GM18511 (cell line): Measurements from ENCODE around the gene CBS.
"Not testable (repeated sequence)": the region's sequence is repeated elsewhere in the genome, so short reads cannot be mapped to it uniquely, and the experiment has no call there.

Source experiments
- ATAC-seq: cut with Tn5 transposase; IDR thresholded peaks from one replicate; pipeline ENCODE4 v1.9.1; 2021; ENCODE audit warnings: mild to moderate bottlenecking, moderate library complexity; ENCODE audit not compliant: unreplicated experiment

CBS gene

DNA sequence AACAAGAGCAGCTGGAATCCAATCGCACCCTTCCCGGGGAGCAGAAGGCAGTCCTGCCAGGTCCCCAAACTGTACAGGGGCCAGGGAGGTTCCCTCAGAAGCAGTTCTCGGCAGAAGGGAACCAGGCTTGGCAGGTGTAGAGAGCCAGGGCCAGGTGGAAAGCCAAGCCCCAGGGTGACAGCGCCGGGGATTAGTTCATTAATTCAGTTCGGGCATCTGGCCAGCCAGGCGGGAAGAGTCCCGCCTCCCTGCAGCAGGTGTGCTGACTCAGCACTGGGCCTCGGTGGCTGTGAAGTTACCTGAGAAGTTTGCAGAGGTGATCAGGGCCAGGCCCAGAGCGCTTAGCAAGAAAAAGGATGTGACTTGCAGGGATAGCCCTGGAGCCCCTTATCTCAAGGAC is 6.0 kb downstream of the CBS start:
- not testable (repeated sequence) for ATAC-seq

DNA sequence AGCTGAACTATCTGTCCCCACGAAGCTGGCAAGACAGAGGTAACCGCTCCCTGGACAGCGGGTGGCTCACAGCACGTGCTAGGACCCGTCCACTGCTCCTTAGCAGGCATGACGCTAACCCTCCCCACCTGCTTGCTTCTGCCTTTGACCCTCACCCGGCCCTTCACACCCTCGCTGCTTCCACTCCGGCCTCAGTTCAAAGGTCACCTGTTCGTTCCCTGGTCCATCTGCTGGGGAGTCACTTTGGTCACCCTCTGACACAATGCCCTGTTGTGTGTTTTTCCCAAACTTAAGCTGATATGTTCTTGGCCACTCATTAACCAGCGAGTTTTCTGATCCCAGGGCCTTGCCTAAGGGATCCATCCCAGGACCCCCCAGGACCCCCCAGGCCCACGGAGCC is 7.6 kb downstream of the CBS start:
- ATAC-seq: not testable (repeated sequence)

DNA sequence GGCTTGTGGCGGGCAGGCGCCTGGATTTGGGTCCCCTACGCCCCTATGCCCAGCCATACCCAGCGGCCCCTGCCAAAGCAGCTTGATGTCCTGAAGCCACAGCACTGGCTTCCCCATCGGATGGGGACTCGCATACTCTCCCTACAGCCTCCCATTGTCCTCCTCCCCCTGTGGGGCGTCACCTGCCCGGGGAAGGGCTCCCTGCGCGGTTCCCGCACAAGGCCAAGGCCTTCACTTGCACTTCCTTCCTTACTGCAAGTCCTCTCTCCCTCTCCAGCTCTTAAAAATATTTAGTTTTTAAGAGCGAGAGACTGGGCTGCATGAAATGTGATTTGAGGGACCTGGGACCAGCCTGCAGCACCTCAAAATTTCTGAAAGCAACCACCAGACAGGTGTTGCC is 8.9 kb downstream of the CBS start:
- not testable (repeated sequence) for ATAC-seq

DNA sequence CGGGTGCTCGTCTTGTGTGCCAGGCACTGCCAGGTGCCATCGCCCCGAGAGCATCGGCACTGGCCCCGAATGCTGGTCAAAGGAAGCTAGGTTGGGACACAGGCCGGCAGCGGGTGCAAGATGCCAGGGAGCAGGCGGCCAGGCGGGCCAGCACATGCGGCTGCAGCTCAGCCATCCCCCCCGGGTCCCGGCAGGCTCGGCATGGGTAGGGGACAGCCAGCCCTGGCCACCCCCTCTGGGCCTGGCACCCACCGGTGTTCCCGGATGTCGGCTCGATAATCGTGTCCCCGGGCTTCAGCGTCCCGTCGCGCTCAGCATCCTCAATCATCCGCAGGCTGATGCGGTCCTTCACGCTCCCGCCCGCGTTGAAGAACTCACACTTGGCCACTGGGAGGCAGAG is 9.6 kb downstream of the CBS start:
- ATAC-seq: not testable (repeated sequence)

DNA sequence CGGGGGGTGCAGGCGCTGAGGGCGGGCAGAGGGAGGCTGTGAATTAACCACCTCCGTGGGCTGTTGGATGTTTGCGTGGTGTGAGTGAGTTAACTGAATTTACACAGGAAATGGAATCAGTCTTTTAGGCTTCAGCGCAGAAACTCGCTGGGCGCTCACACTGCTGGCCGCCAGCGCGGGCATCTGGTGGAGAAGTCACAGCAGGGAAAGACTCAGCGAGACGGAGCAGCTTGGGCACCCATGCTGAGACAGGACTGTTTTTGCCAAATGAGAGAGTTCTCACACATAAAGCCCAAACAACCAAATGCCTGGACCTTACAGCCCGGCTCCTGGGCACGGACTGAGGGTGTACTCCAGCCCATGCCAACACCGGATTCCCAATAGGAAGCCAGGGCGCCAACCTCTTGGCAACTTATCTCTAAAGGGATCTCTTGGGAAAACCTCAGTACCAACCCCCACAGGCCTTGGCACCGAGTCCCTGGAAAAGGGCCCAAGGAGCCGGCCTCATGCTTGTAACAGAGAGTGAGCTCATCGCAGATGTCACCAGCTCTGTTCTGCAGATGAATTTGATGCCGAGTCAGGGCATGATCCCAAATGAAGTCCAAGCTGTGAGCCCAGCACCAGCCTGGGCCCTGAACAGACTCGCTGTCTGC is 11.2 kb downstream of the CBS start:
- ATAC-seq: not testable (repeated sequence)

DNA sequence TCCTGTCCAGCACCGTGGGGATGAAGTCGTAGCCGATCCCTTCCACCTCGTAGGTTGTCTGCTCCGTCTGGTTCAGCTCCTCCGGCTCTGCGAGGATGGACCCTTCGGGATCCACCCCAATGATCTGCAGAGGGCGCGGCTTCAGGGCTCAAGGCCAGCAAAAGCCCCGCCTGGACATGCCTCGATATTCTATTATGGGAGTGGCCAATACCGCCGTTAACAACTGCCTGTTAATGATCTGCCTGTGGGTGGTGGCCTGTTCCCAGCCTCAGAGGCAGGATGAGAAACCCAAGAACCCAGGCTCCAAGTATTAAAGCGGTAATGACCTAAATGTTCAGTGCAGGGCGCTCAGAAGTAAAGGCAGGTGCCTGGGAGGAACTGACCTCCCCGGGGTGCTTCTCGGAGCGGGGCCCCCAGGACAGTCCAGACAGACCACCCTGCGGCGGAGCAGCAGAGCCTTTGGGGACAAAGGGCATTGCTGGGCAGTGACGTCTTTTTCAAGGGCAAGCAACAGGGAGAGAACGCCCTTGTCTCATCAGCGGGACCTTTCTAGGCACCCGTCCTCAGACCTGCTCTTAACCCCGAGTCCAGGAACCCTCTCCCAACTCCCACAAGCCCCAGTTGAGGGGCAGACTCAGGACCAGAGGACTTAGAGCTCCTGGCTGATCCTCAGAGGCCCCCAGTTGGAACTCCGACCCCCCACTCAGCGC is 12.5 kb downstream of the CBS start:
- ATAC-seq: not testable (repeated sequence)

DNA sequence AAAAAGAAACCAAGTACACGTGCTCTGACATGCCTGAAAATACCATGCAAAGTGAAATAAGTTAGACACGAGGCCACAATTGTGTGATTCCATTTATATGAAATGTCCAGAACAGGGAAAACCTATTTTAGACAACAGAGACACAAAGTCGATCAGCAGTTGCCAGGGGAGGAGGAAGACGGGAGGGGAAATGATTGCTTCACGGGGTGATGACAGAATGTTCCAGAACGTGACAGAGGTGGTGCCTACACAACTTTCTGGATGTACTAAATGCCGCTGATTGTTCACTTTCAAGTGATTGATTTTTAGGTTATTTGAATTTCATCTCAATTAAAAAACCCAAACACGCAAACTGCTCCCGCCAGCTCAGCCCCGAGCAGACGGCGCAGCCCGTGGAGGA is 22.5 kb downstream of the CBS start:
- ATAC-seq: not testable (repeated sequence)

DNA sequence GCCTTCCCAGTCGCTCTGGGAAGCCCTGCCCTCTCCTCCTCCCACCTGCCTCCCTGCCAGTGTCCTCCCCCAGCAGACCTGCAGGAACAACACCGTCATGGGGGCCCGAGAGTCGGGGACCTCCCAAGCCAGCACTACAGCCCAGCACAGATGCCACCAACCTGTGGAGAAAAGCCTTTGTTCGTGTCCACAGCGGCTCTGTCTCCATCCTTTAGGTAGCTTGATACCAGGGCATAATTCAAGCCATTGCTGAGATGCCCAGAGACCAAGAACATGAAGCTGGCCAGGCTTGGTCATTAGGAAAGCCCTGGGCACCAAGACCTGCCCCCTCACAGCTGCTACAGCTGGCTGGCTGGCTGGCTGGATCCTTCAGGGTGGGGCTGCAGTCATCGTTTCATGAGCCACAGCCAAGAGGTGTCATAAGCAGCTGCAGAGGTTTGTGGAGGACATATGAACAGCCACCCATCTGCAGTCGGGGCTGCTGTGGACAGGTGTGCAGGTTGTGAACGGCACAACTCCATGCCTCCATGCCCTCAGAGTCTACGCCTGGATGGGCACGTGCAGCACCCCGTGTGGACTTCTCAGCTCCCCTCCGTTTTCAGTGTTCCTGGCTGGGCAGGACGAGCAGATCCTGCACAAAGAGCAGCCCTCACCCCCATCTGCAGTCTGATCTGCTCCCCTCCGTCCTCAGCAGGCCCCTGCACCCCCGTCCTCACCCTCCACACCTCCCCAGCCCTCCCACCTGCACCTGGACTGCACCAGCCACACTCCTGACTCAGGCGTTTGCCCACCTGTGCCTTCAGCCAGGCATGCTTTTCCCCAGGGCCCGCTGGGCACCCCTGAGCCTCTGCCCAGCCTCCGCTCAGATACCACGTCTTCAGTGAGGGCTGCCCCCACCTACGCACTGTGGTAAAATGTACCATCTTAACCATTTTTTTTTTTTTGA is 29.5 kb downstream of the CBS start:
- ATAC-seq: not testable (repeated sequence)

DNA sequence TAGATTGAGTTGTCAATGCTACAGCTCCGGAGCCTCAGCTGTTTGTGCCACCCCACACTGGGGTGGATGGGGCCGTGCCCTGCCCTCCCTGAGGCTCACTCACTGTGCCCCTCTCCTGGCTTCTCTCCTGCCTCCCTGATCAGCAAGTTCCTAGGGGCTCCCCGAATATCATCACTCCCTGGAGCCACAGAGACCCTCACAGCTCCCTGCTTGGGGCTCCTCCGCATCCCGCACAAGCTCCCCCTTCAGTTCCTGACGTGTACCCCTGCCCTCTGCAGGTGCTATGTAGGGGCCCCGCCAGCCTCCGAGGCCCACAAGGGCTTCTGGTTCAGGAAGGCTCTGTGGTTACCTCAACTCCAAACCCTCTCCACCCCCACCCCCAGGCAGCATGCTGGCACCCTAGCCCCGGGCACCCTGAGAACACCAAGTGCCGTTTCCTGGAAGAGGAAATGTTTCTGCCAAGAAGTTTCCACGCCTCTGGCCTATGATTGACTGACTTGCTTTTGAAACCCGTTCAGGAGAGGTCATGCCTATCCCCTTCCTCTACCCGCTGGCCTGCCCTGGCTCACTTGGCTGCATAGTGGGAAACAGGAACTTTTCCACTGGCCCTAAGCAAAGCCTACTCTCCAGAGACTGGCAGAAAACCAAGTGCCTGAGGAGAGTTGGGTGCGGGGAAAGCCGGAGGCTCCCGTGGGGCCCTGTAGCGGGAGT is 30.3 kb downstream of the CBS start:
- not testable (repeated sequence) for ATAC-seq

DNA sequence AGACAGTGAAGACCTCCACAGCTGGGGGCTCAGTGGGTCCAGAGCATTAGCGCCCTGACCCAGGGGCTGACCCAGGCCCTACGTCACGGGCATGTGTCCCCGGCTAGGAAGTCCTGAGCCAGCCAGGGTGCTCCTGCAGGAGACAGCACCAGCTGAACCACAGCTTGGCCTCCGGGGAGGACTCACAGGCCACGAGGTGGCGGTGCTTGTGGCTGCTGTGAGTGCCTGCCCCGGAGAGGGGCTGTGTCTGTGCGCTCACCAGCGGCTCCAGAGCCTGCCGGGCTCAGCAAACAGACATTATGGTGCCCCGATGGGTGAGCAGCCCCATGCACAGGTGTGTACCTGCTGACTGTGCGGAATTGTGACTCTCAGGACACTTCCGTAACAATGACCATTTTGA is 31.1 kb downstream of the CBS start:
- ATAC-seq: not testable (repeated sequence)

DNA sequence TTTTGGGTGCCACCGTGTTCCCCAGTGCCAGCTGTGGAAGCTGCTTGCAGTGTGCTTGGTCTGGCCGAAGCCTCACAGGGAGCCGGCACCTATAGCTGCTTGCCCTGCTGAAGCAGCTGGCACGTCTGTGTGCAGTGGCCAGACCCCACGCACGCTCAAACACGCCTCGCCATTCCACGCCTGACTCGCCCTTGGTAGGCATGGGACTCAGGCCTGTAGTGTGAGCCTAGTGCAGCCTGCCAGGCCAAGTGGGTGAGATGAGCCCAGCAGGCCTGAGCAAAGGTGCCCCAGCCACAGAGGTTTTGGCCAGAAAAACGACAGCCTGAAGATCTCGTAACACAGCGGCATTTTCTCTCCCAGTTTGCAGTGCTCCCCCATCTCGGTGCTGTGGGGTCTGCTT is 32.3 kb downstream of the CBS start:
- ATAC-seq: not testable (repeated sequence)

DNA sequence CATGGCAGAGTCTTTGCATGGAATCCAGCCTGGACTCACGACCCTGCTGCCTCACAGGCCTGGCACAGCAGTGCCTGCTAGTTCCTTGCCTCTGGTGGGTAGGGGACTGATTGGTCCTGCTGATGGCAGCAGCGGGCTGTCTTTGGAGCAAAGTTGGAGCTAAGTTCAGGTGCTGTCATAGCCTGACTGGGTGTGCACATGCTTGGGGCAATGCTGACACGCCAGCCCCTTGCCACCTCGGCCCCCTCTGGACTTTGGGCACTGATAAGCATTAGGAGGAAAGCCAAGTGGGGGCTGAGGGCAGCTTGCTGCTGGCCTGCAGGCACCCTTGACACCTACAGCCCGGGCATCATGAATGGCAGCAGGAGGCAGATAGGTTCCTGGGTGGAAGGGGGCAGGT is 33.5 kb downstream of the CBS start:
- not testable (repeated sequence) for ATAC-seq

DNA sequence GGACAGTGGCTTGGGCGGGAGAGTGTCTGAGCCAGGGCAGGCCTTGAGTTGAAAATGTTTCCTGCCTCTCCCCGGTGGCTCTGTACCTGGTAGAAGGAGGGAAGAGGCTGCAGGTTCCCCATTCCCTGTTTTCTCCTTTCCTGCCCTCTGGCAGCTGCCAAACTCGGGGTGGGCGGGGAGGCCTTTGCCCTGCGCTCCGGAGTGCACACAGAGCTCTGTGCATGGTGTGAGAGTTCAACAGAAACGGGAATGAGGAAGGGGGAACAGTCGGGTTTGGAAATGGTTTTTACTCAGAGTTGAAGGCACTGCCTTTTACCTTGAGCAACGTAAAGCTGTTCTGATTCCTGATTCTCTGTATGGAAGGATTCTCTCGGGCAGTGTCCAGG is 37.0 kb downstream of the CBS start:
- not testable (repeated sequence) for ATAC-seq

DNA sequence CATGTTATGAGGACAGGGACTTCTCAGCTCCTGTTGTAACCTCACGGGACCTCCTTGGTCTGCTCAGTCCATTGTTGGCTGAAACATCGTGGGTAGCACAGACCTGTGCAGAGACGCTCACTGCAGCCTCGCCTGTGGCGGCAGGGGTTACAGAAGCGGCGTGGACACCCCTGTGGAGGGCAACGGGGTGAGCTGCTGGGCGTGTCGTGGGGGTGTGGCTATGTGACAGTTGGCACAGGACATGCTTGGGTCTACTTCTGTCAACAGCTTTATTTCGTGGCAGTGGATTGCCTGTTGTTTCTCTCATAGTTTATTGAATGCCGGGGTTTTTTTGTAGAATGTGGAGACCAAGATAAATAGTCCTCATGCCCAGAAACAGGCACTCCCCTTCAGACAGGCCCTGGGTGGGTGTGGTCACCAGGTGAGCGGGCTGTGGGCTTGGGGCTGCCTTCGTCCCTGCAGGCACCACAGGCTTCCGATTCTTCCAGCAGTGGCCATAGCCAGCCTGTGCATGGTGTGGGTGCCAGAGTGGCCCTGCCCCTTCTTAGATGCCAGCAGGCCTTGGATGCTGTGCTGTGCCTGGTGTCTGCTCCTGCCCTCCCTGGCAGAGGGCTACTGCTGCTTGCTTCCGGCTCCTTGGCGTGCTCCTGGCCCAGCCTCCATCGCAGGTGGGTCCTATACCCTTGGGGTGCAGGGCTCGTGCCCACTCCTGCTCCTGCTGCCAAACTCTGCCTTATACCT is 37.5 kb downstream of the CBS start:
- ATAC-seq: not testable (repeated sequence)

DNA sequence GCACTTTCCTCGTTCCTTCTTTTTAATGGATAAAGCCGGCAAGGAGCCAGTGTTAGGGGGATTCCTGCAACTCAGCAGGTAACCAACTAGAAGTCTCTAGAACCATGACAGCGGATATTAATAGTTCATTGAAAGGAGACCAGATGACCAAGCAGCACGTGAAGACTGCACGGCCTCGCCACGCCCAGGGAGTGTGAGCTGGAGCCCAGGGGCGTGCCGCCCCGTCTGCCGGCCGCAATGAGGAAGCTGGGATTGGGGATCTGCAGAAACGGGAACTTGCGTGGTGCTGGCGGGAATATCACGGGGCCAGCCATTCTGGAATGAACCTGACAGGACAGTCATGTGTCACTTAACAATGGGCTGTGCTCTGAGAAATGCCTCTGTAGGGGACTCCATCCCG is 38.7 kb downstream of the CBS start:
- ATAC-seq: not testable (repeated sequence)

DNA sequence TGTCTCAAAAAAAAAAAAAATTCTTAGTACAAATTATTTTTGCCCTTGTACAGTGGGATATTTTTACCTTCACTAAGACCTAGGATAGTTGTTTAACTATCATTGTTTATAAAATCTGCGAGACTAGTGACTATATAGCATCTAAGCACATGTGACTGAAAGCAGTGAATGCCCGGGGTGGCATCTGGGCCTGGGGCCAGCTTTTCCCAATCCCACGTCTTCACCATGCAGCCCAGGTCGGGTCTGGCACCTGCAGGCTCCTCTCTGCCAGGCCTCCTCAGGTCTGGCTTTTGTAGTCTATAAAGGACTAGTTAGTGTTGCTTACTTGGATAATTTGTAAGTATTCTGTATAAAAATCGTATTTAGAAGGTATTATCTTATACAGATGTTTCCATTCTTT is 40.8 kb downstream of the CBS start:
- ATAC-seq: no peak

DNA sequence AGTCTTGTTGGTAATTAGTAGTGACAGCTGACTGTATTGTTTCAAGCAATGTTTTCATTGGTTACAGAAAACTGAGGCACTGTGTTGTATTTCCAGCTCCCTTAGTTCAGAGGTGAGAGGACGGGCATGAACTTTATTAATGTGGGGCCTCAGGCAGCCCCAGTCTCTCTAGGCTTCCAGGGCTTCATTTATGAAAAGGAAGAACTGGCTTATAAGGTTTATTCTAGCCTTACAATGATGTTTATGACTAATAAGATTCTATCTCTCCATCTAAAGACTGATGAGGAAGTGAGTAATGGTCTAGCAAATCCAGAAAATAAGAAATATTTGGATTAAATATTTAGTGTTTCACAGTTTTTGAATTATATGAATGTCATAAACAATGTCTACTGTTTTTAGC is 41.5 kb downstream of the CBS start:
- ATAC-seq: no peak

DNA sequence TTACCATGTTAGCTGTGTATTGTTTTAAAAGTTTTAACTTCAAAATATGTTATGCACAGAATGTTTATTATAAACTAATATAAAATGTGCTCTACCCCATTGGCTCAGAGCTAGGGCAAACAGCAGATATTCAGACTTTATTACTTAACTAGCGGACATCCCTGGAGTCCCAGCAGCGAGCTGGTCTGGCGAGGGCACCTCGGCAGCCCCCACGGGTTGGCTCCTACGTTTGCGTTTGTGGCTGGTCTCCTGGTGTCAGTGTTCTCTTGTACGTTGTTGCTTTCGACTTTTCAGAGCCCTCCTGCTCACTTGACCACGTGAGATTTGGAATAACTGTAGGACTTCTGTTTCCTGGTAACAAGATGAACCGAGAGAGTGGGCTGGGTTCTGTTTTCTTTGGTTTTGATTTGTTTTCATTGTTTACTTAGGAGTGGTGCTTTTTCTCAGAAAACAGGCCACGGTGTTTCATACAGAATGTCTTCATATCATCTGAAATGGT is 44.5 kb downstream of the CBS start:
- no peak for ATAC-seq

DNA sequence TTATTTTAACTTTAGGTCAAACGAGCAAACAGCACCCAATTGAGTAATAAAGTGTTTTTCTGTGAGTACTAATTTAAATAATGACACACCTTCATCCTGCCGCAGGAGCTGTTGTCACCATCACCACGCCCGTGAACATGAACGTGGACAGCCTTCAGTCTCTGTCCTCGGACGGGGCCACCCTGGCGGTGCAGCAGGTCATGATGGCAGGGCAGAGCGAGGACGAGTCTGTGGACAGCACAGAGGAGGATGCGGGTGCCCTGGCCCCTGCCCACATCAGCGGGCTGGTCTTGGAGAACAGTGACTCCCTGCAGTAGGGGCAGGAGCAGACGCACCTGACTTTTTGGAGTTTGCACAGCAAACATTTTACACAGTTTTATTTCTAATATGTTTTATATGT is 45.9 kb downstream of the CBS start:
- no peak for ATAC-seq
